Measurements from ENCODE around the gene SEL1L2.

- TF ChIP-seq SP1 (IDR thresholded peaks at IDR 0.05): no peak
- TF ChIP-seq TARDBP (IDR thresholded peaks at IDR 0.05): no peak
- TF ChIP-seq NFRKB (IDR thresholded peaks at IDR 0.05): no peak
- TF ChIP-seq SUZ12 (IDR thresholded peaks at IDR 0.05): no peak
- no peak for TF ChIP-seq ELF4 (IDR thresholded peaks at IDR 0.05)
- TF ChIP-seq BHLHE40 (IDR thresholded peaks at IDR 0.05; ENCODE audit: borderline replicate concordance): no peak
- no peak for TF ChIP-seq LEF1 (IDR thresholded peaks at IDR 0.05; ENCODE audit: borderline replicate concordance)
- TF ChIP-seq ARNT (IDR thresholded peaks at IDR 0.05): no peak
- no peak for TF ChIP-seq FOXK2 (IDR thresholded peaks at IDR 0.05)
- no peak for TF ChIP-seq HDGF (IDR thresholded peaks at IDR 0.05; ENCODE audit: borderline replicate concordance)
- no peak for TF ChIP-seq CTBP1 (IDR thresholded peaks at IDR 0.05; ENCODE audit: borderline replicate concordance)
- TF ChIP-seq L3MBTL2 (conservative IDR thresholded peaks at IDR 0.05): no peak
- no peak for TF ChIP-seq FOXM1 (IDR thresholded peaks at IDR 0.05; ENCODE audit: borderline replicate concordance)
Observed at GRCh38 chr20:13868331-13868730, 122.1 kb downstream of the SEL1L2 start.
